GM21529 (cell line): ENCODE measurements around the gene RHBDD3.

ENCODE experiments used
- ATAC-seq: cut with Tn5 transposase; IDR thresholded peaks from one replicate; pipeline ENCODE4 v1.9.1; 2021; ENCODE audit not compliant: unreplicated experiment

Gene RHBDD3

DNA sequence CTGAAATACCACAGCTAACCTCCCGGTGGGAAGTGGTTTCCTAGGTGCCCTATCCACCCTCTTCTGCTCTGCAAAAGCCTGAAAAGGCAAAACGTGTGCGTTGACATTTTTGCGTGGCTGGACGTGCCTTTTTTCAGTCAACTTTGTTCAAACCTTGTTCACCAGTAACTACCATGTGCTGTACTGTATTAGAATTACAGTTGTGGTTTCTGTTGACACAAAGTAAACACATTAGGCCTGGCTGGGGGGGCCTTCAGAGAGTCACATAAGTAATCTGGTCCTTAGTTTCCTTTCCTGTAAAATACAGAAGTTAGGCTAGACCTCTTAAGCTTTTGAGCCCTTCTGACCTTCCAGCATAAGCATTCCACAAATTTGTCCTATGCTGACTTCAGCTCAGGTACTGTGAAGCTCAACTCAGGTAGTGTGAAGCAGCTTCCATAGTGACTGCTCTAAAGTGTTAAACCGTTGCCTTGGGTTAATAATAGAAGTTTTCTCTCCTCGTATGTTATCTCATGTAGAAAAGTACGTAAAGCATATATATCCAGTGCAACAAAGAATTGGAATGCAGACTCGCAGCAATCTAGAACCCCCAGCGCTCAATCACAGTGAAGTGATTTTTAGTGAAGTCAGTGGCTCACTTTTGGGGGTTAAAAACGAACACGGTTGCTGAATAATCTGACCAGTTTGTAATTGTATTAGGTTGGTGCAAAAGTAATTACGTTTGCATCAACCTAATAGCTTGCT lies 2.1 kb upstream of the RHBDD3 start:
- no peak for ATAC-seq

GRCh38 chr22:29269230-29269604 lies 1.4 kb upstream of the RHBDD3 start:
- ATAC-seq: no peak

DNA sequence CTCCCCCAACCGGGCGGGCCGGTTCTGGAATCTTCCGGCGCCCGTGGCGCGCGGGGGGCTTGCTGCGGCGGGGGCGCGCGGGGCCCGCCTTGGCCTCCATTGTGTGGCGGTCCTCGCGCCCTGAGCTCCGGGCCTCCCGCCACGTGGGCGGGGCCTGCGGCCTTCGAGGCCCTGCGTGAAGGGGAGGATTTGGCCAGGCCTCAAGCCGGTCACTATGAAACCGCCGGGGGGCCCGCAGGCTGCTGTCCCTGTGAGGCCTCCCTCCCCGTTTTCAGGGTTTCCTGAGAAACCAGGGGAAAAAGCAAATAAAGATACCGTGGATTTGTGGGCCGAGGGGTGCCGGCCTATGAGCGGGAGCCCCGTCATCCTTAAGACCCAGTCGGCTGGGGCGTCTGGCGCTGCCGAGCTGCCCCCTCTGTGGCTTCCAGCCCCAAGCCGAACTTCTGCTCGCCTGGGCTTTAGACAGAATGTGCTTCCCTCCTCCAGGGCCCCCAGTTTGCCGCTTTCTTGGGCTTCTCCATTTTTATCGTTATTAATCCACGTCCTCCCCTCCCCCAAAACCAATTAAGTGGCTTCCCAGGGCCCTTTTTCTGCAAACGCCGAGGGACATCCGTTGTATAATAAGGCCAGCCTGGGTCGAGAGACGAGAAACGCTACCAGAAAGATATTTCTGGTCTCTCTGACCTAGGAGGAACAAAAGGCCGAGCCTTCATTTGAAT lies 889 bp upstream of the RHBDD3 start:
- peak; percentile 10 for ATAC-seq

GRCh38 chr22:29267462-29267857 lies 321 bp downstream of the RHBDD3 start:
- peak; percentile 31 for ATAC-seq

DNA sequence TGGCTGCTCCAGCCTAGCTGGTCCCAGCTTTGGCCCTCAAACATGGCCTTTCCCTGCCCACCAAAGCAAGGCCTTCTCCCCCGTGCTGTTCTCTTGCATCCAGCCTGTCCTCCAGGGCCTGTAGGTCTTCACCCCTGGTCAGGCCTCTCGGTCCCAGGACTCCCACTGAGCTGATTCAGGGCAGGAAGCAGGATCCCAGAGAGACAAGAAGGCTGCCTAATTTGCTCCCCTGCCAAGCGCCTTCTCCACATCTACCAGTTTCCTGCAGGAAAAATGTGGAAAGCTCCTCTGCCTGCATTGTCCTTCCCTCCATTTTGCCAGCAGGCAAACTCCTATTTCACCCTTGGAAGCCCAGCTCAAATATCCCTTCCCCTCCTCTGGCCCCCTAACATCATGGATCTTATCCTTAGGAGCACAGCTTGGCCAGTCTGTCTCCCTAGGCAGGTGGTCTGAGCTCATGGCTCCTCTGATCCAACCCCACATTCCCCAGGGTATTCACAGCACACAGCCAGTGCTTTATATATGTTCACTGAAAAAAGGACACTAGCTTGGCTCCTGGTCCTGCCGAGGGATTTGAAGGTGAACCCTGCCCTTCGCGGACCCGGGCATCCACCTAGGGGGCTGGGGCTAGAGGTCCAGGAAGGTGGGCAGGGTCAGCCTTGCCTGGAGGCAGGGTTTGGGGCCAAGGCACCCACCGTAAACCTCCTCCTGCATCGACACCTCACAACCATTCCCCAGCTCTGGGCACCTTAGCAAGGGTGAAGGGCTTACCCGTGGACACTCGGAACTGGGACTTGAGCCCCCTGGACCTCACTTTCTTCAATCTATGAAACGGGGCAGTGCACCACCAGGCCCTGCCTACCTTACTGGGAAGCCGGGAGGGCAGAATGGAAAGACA lies 968 bp downstream of the RHBDD3 start:
- ATAC-seq: no peak

GRCh38 chr22:29265929-29266328 lies 1.9 kb downstream of the RHBDD3 start:
- ATAC-seq: no peak

- no peak for ATAC-seq
Observed at GRCh38 chr22:29265305-29265704, 2.5 kb downstream of the RHBDD3 start.

DNA sequence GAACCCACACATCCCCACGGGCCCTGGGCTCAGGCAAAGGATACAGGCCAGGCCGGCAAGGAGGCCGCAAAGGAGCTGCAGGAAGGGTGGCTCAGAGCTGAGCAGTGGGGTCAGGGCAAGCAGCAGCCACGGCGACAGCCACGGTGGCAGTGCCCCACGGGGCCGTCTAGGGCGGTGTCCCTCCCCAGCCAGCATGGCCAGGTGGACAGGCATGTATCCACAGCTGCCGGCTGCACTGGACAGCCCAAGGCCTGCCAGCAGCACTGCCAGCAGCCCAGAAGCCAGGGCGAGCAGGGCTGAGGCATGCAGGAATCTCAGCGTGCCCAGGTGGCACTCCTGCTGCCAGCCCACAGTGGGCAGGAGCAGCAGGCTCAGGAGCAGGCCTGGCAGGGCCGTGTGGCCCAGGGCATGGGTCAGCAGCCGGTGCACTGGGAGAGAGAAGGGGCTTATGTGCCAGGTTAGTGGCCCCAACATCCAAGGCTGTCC lies 3.9 kb downstream of the RHBDD3 start:
- no peak for ATAC-seq

GRCh38 chr22:29260601-29261315 lies 7.0 kb downstream of the RHBDD3 start:
- ATAC-seq: no peak

- no peak for ATAC-seq
Observed at GRCh38 chr22:29260031-29260560, 7.7 kb downstream of the RHBDD3 start.

GRCh38 chr22:29259253-29259899 lies 8.4 kb downstream of the RHBDD3 start:
- ATAC-seq: no peak

- no peak for ATAC-seq
Observed at GRCh38 chr22:29258407-29259252, 9.2 kb downstream of the RHBDD3 start.

- no peak for ATAC-seq
Observed at GRCh38 chr22:29257751-29258181, 10.0 kb downstream of the RHBDD3 start.

DNA sequence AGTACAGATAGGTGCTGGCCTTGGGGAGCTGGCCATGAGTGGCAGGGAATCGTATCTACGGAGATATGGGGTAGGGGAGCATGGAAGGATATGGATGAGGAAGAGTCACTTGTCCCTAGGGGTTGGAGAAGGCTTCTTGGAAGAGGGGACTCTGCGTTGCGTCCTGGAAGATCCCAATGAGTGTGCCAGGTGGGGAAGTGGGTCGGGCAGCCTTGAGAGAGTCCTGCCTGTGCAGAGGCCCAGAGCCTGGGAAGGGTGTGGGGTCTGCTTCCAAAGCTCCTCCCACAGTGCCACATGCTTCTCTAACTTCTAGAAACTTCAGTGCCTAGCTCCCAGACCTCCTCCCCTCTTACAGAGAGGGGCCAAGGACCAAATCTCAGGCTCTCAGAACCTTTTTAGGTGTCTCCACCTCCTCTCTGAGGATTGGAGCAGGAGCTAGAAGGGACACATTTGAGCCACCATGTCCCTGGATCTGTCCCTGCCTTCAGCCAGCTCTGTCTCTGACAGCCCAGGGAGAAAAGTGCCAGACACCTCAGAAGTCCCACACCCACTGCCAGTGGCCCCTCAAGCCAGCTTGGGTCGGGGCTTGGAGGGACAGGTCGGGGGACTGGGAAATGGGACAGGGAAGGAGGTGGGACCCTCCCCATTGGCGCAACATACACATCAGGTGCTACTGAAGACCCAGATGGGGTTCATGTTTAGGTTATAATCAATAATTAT lies 11.0 kb downstream of the RHBDD3 start:
- ATAC-seq: no peak

- no peak for ATAC-seq
Observed at GRCh38 chr22:29255064-29255621, 12.6 kb downstream of the RHBDD3 start.

DNA sequence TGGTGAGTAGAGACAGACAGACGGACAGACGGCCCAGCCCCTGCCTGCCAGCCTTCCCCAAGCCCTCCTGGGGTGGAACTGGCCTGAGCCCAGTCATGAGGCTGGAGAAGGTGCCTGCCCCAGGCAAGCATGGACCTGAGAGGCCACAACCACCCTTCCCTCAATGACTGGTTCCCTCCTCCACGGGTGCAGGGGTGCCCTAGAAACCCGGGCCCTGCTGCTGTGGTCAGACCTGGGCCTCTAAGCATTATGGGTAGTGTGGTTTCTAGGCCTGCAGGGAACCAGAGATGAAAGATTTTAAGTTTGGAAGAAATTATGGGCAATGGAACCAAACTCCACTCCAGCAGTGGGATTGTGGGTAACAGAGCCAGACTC lies 13.5 kb downstream of the RHBDD3 start:
- ATAC-seq: no peak

DNA sequence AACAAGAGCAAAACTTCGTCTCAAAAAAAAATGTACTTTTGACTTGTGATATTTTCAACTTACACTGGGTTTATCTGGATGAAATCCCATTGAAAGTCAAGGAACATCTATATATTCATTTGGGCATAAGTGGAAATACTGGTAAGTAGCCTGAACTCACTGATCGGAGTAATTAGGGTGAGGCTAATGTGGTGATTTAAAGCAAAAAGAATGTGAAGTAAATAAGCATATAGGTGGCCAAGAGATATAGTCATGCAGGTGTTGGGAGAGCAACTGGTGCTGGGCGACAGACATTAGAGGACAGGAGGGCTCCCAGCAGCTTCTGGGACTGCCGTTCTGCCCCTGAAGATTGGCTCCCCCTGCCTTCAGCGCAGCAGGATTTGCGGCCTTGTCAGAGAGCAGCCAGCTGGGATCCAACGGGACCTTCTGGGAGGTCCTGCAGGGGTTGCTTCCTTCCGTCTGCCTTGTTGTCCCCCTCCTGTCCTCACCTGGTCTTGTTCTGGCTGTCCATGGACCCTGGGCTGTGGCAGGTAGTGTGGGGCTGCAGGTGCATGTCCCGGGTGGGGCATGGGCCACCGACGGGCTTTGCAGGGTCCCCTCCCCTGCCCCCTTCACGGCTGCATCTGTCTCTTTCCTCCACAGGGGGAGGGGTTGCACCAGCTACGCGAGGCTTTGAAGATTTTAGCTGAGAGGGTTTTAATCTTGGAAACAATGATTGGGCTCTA lies 14.1 kb downstream of the RHBDD3 start:
- ATAC-seq: no peak
